EH (cell line): ENCODE results near the gene NTM.
"Not testable (repeated sequence)": the region's sequence is repeated elsewhere in the genome, so short reads cannot be mapped to it uniquely, and the experiment has no call there.

Experiments
- DNase-seq: peaks from one replicate; pipeline ENCODE4 v3.0.0-alpha.2; 2015; ENCODE audit warnings: low read depth

NTM gene

GRCh38 chr11:131463649-131464425 is 93.4 kb downstream of the NTM start:
- no peak for DNase-seq

- DNase-seq, result no peak
These were observed 94.0 kb downstream of the NTM start for GRCh38 chr11:131464461-131464860.

- no peak for DNase-seq
These were observed 94.6 kb downstream of the NTM start for GRCh38 chr11:131465039-131465438.

- no peak for DNase-seq
These were observed 95.3 kb downstream of the NTM start for GRCh38 chr11:131465746-131466145.

GRCh38 chr11:131467645-131468394 is 97.4 kb downstream of the NTM start:
- DNase-seq, result no peak

- DNase-seq, result no peak
These were observed 98.2 kb downstream of the NTM start for GRCh38 chr11:131468565-131468964.

GRCh38 chr11:131470216-131470925 is 100.0 kb downstream of the NTM start:
- DNase-seq, result no peak

GRCh38 chr11:131471976-131472375 is 101.6 kb downstream of the NTM start:
- DNase-seq, result no peak

GRCh38 chr11:131474947-131475346 is 104.5 kb downstream of the NTM start:
- DNase-seq, result no peak

GRCh38 chr11:131476266-131476665 is 105.9 kb downstream of the NTM start:
- DNase-seq, result no peak

- no peak for DNase-seq
These were observed 107.9 kb downstream of the NTM start for GRCh38 chr11:131478341-131478740.

GRCh38 chr11:131481303-131481702 is 110.9 kb downstream of the NTM start:
- DNase-seq, result no peak

- DNase-seq, result no peak
These were observed 111.6 kb downstream of the NTM start for GRCh38 chr11:131481971-131482370.

- no peak for DNase-seq
These were observed 113.0 kb downstream of the NTM start for GRCh38 chr11:131483453-131483852.

- DNase-seq, result no peak
These were observed 113.5 kb downstream of the NTM start for GRCh38 chr11:131483877-131484276.

- DNase-seq, result peak; percentile 36
These were observed 115.7 kb downstream of the NTM start for GRCh38 chr11:131486100-131486499.

GRCh38 chr11:131486937-131487635 is 116.7 kb downstream of the NTM start:
- DNase-seq, result no peak

GRCh38 chr11:131488238-131488637 is 117.8 kb downstream of the NTM start:
- DNase-seq, result no peak

- DNase-seq, result peak; percentile 27
These were observed 121.1 kb downstream of the NTM start for GRCh38 chr11:131491503-131491902.

GRCh38 chr11:131495423-131495822 is 125.0 kb downstream of the NTM start:
- DNase-seq, result no peak

- not testable (repeated sequence) for DNase-seq
These were observed 127.3 kb downstream of the NTM start for GRCh38 chr11:131497686-131498085.

- no peak for DNase-seq
These were observed 128.3 kb downstream of the NTM start for GRCh38 chr11:131498631-131499160.
